Measurements from ENCODE around the gene MLLT3.
"Not testable (repeated sequence)": the region's sequence is repeated elsewhere in the genome, so short reads cannot be mapped to it uniquely, and the experiment has no call there.

MLLT3 gene

GRCh38 chr9:20594608-20595007 is 27.7 kb downstream of the MLLT3 start:
- DNase-seq (ENCODE audit: low spot score) = no peak

GRCh38 chr9:20593537-20593936 is 28.8 kb downstream of the MLLT3 start:
- no peak for DNase-seq (ENCODE audit: low spot score)

- no peak for DNase-seq (ENCODE audit: low spot score)
Observed at GRCh38 chr9:20593105-20593504, 29.2 kb downstream of the MLLT3 start.

- peak; percentile 47 for DNase-seq (ENCODE audit: low spot score)
Observed at GRCh38 chr9:20592673-20593072, 29.6 kb downstream of the MLLT3 start.

- DNase-seq (ENCODE audit: low spot score) = no peak
Observed at GRCh38 chr9:20591223-20591622, 31.1 kb downstream of the MLLT3 start.

- DNase-seq (ENCODE audit: low spot score) = no peak
Observed at GRCh38 chr9:20584968-20585643, 37.2 kb downstream of the MLLT3 start.

GRCh38 chr9:20583088-20583487 is 39.2 kb downstream of the MLLT3 start:
- not testable (repeated sequence) for DNase-seq (ENCODE audit: low spot score)

GRCh38 chr9:20582150-20582549 is 40.1 kb downstream of the MLLT3 start:
- DNase-seq (ENCODE audit: low spot score) = no peak

- DNase-seq (ENCODE audit: low spot score) = no peak
Observed at GRCh38 chr9:20580673-20581072, 41.6 kb downstream of the MLLT3 start.

- peak; percentile 63 for DNase-seq (ENCODE audit: low spot score)
Observed at GRCh38 chr9:20579524-20580314, 42.6 kb downstream of the MLLT3 start.

- DNase-seq (ENCODE audit: low spot score) = no peak
Observed at GRCh38 chr9:20573023-20573422, 49.3 kb downstream of the MLLT3 start.

GRCh38 chr9:20570756-20571155 is 51.5 kb downstream of the MLLT3 start:
- DNase-seq (ENCODE audit: low spot score) = no peak

GRCh38 chr9:20570087-20570486 is 52.2 kb downstream of the MLLT3 start:
- DNase-seq (ENCODE audit: low spot score) = no peak

GRCh38 chr9:20569525-20569924 is 52.8 kb downstream of the MLLT3 start:
- DNase-seq (ENCODE audit: low spot score) = no peak

- DNase-seq (ENCODE audit: low spot score) = no peak
Observed at GRCh38 chr9:20568400-20568799, 53.9 kb downstream of the MLLT3 start.

GRCh38 chr9:20566401-20566800 is 55.9 kb downstream of the MLLT3 start:
- no peak for DNase-seq (ENCODE audit: low spot score)

GRCh38 chr9:20564650-20565049 is 57.6 kb downstream of the MLLT3 start:
- no peak for DNase-seq (ENCODE audit: low spot score)

GRCh38 chr9:20563917-20564316 is 58.4 kb downstream of the MLLT3 start:
- no peak for DNase-seq (ENCODE audit: low spot score)

- no peak for DNase-seq (ENCODE audit: low spot score)
Observed at GRCh38 chr9:20562051-20562450, 60.2 kb downstream of the MLLT3 start.

- DNase-seq (ENCODE audit: low spot score) = no peak
Observed at GRCh38 chr9:20561531-20561930, 60.8 kb downstream of the MLLT3 start.

- DNase-seq (ENCODE audit: low spot score) = peak; percentile 45
Observed at GRCh38 chr9:20559231-20559890, 62.9 kb downstream of the MLLT3 start.

GRCh38 chr9:20558566-20559016 is 63.7 kb downstream of the MLLT3 start:
- peak; percentile 59 for DNase-seq (ENCODE audit: low spot score)

All from LoVo (cell line).